NCI-H2081 treated with DMSO at 0.1 percent for 48 hours (cell line): ENCODE data around the gene MYOM1.
"Not testable (repeated sequence)": the region's sequence is repeated elsewhere in the genome, so short reads cannot be mapped to it uniquely, and the experiment has no call there.

Experiments used
- DNase-seq: peaks from one replicate; lab custom pipeline; 2025; lab: John Stamatoyannopoulos, UW

The MYOM1 gene

GRCh38 chr18:3028115-3028514, 191.7 kb downstream of the MYOM1 start:
- DNase-seq: not testable (repeated sequence)

DNA sequence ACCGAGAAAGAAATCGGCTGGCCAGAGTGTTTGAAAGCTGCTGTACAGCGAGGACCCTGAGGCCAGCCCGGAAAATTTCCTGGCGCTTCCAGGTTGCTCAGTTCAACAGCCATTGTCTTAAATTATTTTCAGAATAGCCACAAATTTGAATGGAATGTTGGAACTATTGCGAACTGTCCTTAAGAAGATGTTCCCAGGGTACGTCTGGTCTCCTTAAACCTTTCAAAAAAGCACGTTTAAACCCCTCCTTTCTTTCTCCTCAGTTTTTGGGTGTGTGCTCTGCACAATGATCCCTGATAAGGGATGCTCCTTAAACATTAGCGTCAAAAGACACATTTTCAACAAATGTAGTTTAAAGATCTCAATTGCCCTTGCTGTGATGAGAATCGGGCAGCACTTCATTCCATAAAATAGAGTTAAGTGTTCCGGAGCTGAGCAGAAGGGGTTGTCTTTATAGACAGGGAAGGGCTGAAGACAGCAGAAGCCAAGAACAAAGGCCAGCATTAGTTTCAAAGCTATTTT, 192.3 kb downstream of the MYOM1 start:
- no peak for DNase-seq

DNA sequence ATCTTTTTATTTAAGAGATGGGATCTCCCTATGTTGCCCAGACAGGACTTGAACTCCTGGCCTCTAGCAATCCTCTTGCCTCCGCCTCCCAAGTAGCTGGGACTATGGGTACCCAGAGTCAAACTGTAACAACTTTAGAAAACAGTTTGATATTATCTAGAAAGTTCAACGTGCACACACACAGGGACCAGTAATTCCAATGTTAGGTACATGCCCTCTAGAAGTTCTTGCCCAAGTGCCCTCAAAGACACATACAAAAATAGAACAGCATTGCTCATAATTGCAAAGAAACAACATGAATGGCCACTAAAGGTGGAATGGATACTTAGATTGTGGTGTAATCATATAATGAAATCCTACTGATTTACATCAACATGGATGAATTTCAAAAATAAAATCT, 194.2 kb downstream of the MYOM1 start:
- DNase-seq: no peak

GRCh38 chr18:3023603-3024002, 196.2 kb downstream of the MYOM1 start:
- DNase-seq: not testable (repeated sequence)
